GM21526 (cell line): ENCODE results near the gene POLR3H.
A peak's percentile ranks its signal among the peaks of the same experiment; 100 is the strongest.
"Not testable (repeated sequence)": the region's sequence is repeated elsewhere in the genome, so short reads cannot be mapped to it uniquely, and the experiment has no call there.

Experiments used
- ATAC-seq: cut with Tn5 transposase; IDR thresholded peaks from one replicate; pipeline ENCODE4 v1.9.1; 2021; ENCODE audit warnings: moderate library complexity; ENCODE audit not compliant: unreplicated experiment, low FRiP score

POLR3H gene, protein sequence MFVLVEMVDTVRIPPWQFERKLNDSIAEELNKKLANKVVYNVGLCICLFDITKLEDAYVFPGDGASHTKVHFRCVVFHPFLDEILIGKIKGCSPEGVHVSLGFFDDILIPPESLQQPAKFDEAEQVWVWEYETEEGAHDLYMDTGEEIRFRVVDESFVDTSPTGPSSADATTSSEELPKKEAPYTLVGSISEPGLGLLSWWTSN

GRCh38 chr22:41543854-41544670, at the start of gene POLR3H:
TSS of gene POLR3H (minus strand) at chr22:41544470. CDS start at chr22:41544101, 369 bp downstream.
- ATAC-seq: peak; percentile 74

DNA sequence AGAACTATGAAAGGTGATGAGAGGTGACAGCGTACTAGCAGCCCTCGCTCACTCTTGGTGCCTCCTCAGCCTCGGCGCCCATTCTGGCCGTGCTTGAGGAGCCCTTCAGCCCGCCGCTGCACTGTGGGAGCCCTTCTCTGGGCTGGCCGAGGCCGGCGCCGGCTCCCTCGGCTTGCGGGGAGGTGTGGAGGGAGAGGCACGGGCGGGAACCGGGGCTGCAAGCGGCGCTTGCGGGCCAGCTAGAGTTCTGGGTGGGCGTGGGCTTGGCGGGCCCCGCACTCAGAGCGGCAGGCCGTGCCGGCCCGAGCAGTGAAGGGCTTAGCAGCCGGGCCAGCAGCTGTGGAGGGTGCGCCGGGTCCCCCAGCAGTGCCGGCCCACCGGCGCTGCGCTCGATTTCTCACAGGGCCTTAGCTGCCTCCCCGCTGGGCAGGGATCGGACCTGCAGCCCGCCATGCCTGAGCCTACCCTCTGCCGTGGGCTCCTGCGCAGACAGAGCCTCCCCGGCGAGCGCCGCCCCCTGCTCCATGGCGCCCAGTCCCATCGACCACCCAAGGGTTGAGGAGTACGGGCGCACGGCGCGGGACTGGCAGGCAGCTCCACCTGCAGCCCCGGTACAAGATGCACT, 49.2 kb upstream of the POLR3H start:
- ATAC-seq: not testable (repeated sequence)

GRCh38 chr22:41589391-41590241, 45.3 kb upstream of the POLR3H start, which contains the start of gene PMM1:
TSS of gene PMM1 (minus strand) at chr22:41589840. CDS start at chr22:41589805, 35 bp downstream.
- peak; percentile 87 for ATAC-seq

- ATAC-seq: no peak
Measured at GRCh38 chr22:41587347-41587723, 43.1 kb upstream of the POLR3H start.

DNA sequence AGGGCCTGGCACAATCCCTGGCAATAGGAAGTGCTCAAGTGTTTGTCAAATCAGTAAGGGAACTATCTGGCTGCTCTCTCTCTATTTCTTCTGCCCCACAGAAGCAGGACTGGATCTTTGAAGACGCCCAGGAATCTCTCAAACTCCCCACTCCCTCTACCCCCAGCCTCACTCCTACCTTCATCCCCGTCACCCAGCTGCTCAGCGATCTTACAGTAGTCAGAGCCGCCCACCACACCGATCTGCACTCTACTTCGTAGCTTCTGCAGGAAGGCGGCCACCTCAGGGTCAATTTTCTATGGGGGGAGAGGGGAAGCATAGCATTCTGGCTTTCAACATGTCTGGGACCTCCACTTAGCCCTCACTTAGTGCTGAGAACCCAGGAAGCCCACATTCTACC, 41.6 kb upstream of the POLR3H start:
- ATAC-seq: no peak

DNA sequence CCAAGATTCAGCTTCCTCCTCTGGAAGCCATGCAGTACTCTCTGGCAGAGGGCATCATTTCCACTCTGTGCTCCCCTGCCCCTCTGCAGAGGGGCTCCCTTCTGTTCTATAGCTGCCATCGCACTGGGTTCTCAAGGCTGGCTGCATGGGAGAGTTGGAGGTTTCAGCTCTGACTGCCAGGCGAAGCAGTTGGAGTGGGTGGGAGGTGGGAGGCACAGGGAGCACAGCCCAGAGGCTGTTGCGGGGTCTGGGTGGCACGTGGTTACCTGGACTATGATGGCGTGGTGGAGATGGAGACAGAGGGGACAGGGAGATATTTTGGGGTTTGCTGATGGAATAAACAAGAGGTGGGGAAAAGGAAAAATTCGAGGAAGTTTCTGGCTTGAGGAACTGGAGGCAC, 40.6 kb upstream of the POLR3H start:
- no peak for ATAC-seq

- no peak for ATAC-seq
Measured at GRCh38 chr22:41582694-41583093, 38.4 kb upstream of the POLR3H start.

DNA sequence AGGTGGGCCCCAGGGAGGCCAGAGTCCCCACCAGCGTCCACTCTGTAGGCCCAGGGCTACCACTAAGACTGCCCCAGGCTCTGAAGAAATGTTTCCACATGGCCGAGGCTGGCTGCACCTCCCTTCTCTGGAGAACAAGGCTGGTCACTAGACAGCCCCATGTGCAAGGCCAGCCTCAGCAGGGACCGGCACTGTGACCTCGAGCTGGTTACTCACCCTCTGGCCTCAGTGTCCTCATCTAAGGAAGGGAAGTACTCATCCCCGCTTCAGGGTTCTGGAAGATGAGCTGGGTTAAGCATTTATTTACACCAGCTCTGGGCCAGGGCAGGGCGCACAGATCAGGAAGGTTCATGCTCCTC, 35.7 kb upstream of the POLR3H start:
- ATAC-seq: no peak

DNA sequence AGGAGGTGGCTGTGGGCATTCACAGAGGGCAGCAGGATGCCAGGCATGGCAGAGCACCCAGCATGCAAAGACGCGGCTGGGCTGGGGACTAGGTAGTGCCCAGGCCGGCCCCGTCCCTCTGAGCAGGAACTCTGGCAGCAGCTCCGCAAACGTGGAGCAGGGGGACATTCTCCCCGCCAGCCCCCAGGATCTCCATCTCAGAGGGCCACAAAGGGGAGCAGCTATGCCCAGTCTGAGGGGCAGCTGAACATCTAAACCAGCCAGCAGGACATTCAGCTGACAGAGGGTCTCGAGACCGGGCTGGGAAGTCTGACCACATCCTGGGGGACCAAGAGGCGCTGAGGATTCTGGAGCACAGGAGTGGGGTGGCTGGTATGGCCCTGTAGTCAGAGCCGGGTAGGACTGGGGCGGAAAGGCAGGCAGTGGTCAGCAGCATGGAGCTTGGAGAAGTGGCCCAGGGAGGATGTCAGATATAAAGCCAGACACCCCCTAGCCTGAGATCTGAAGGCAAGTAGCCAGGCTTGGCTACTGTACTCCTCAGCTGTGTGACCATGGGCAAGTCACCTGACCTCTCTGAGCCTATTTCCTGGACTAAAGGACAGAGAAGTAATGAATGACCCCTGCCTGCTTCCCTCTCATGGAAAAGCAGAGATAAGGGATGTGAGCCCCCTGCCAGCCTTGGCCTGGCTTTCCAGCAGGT, 35.2 kb upstream of the POLR3H start:
- no peak for ATAC-seq

DNA sequence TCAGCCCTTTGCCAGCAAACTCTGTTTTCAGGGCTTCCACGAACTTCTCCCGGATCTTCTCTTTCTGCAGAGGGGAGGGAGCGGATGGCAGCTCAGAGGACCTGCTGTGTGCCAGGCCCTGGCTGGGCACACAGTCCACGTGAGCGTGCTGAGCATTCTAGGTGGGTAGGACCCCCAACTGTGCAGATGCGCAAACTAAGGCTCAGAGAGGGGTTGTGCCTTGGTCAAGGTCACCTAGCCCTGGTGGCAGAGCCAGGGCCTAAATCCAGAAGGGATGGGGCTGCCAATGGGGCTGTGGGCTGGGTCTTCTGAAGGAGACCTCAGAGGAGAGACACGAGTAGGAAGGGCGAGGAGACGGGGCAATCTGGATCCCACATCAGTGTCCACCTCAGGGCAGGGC, 34.5 kb upstream of the POLR3H start:
- no peak for ATAC-seq

DNA sequence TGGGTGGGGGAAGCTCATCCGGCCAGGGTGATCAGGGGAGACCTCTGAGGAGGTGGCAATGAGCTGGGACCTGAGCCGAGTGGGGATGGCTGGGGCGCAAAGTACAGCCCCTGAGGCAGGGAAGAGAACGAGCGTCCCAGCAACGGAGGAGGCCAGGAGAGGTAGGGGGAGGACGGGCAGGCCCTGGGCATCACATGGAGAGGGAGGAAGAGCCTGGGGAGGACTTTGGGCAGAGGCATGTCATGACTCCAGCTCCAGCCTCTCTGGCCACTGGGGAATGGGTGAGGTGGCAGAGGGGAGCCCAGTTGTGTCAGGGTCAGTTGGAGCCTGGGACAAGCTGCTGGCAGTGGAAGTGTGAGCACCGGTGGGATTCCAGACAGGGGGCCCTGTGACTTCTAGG, 33.8 kb upstream of the POLR3H start:
- no peak for ATAC-seq

- no peak for ATAC-seq
Measured at GRCh38 chr22:41576877-41577276, 32.6 kb upstream of the POLR3H start.

DNA sequence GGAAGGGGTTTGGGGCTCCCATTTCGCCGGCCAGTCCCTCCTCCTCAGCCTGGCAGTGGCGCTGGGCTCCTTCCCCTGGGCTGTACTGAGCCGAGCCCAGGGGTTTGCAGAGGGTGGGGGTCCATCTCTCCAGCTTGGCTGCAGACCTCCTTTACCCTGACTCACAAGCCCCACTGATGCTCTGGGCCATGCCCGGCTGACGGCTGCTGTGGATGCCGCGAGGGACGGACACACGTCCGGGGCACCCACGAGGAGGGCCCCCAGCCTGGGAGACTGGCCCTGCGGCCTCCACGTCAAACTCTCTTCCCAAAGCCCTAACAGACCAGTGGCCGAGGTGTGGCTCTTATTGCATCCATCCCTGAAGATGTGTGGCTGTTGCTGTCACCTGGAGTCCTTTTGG, 31.3 kb upstream of the POLR3H start:
- ATAC-seq: no peak

GRCh38 chr22:41574847-41575381, 30.6 kb upstream of the POLR3H start:
- no peak for ATAC-seq

DNA sequence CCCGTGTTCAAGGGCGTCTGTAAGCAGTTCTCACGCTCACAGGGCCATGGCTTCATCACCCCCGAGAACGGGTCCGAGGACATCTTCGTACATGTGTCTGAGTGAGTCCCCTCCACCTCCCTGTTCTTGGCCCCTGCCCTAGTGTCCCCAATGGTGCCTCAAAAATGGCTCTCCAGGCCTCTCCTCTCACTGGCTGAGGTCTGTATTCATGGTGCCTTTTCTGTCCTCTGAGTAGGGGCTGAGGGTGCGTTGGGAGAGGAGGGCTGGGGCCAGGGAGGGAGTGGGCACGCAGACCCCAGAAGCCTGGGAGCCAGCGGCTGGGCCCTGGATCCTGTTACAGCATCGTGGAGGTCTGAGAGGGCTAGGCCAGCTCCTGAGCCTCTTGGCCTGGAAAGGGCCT, 29.4 kb upstream of the POLR3H start:
- ATAC-seq: no peak

DNA sequence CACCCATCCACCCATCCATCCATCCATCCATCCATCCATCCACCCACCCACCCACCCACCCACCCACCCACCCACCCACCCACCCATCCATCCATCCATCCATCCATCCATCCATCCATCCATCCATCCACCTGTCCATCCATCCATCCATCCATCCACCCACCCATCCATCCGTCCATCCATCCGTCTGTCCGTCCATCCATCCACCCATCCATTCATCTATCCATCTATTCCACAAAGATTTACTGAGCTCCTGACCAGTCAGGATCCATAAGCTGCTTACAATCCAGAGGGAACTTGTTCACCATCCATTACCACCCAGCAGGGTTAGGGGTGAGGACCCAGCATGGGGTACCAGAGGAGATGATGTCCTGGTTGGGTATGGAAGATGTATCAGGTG, 28.0 kb upstream of the POLR3H start:
- not testable (repeated sequence) for ATAC-seq

DNA sequence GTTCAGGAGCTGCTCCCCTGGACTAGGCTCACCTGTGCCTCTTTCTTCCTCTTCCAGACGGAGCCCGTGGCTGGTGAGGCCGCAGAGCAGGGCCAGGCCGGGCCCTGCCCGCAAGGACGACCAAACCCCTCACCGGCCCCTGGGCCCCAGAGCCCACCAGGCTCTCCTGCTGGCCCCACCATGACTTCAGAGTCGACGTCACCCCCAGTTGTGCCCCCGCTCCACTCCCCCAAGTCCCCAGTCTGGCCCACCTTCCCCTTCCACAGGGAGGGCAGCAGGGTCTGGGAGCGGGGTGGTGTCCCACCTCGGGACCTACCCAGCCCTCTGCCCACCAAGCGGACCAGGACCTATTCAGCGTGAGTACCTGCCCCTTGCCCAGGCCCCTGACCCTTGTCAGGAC, 27.5 kb upstream of the POLR3H start:
- no peak for ATAC-seq

DNA sequence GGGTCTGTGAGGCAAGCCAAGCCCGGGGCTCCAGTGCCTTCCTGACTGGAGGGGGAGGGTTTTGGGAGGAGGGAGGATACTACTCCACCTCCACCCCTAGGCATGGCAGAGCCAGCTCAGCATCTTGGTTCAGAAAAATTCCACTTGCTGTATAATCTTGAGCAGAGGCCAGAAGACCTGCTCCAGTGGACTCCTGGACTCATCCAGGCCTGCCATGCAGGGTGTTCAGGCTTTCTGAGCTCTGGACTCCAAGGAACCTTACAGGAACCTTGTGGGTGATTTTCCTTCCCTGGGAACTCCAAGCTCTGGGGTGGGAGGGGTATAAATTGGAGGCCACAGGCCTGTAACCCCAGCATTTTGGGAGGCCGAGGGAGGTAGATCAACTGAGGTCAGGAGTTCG, 26.0 kb upstream of the POLR3H start:
- no peak for ATAC-seq

DNA sequence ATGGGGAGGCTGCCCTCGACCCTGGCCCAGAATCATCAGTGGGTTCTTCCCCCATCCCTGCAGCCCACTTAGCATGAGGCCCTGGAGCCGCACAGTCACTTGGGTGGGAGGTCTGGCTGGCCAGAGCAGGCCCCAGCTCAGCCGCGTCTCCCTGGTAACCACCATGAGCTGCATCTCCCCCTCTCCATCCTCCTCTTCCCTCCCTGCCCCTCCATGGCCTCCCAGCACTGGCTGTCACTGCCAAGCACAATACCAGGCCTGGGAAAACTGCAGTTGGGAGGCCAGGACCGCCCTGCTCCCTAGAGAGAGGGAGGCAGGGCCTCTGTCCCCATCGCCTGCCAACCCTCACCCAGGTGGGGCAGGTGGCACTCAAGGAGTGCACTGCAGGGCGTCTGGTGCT, 24.5 kb upstream of the POLR3H start:
- ATAC-seq: no peak

GRCh38 chr22:41567512-41567768, 23.2 kb upstream of the POLR3H start:
- no peak for ATAC-seq
